DOHH2 (cell line): Measurements from ENCODE around the gene GLT1D1.

Source experiments
- H3F3A ChIP-seq: fragments of 200-600 bp; sonication (generic), shearing (Covaris generic); 2 replicates; pipeline ENCODE4 v1.6.0; 2016; ENCODE audit warnings: antibody characterized with exemption, mild to moderate bottlenecking; ENCODE audit not compliant: control insufficient read depth, insufficient read depth
- H3K27ac ChIP-seq: fragments of 200-600 bp; sonication (generic); 2 replicates; pipeline ENCODE4 v1.5.1; 2014; ENCODE audit warnings: low read depth, mild to moderate bottlenecking, low read length, moderate library complexity
- H3K27me3 ChIP-seq: fragments of 200-600 bp; sonication (generic); 2 replicates; pipeline ENCODE4 v1.6.1; 2014; ENCODE audit warnings: mild to moderate bottlenecking, low read length, mixed read lengths; ENCODE audit not compliant: control insufficient read depth
- H3K36me3 ChIP-seq: fragments of 200-600 bp; sonication (generic); 2 replicates; pipeline ENCODE4 v1.6.1; 2014; ENCODE audit warnings: mild to moderate bottlenecking, low read length, moderate library complexity, mixed read lengths; ENCODE audit not compliant: control insufficient read depth
- H3K4me1 ChIP-seq: fragments of 200-600 bp; sonication (generic); 2 replicates; pipeline ENCODE4 v1.6.1; 2014; ENCODE audit warnings: mild to moderate bottlenecking, low read length, mixed read lengths; ENCODE audit not compliant: control insufficient read depth
- H3K4me2 ChIP-seq: fragments of 200-600 bp; sonication (generic); 2 replicates; pipeline ENCODE4 v1.6.0; 2014; ENCODE audit warnings: mild to moderate bottlenecking, low read length, moderate library complexity
- H3K4me3 ChIP-seq: fragments of 200-600 bp; sonication (generic); 2 replicates; pipeline ENCODE4 v1.5.1; 2014; ENCODE audit warnings: mild to moderate bottlenecking, low read length, mixed read lengths
- H3K79me2 ChIP-seq: fragments of 200-600 bp; sonication (generic); 2 replicates; pipeline ENCODE4 v1.6.1; 2014; ENCODE audit warnings: mild to moderate bottlenecking, low read length, mixed read lengths; ENCODE audit not compliant: control insufficient read depth
- H3K9me2 ChIP-seq: fragments of 200-600 bp; sonication (generic); replicated peaks from 2 replicates; pipeline ENCODE4 v1.6.1; 2014; ENCODE audit warnings: mild to moderate bottlenecking, low read length, mixed read lengths; ENCODE audit not compliant: control insufficient read depth
- H3K9me3 ChIP-seq: fragments of 200-600 bp; sonication (generic); 2 replicates; pipeline ENCODE4 v1.6.1; 2014; ENCODE audit warnings: antibody characterized with exemption, low read length, mixed read lengths; ENCODE audit not compliant: control insufficient read depth, insufficient read depth
- H4K20me1 ChIP-seq: fragments of 200-600 bp; sonication (generic); 2 replicates; pipeline ENCODE4 v1.6.0; 2014; ENCODE audit warnings: low read depth, mild to moderate bottlenecking, antibody characterized with exemption, low read length, moderate library complexity; ENCODE audit not compliant: control insufficient read depth, insufficient read depth
- EZH2phosphoT487 ChIP-seq: fragments of 200-600 bp; sonication (generic); IDR thresholded peaks from 2 replicates; pipeline ENCODE4 v1.6.1; 2017; ENCODE audit warnings: borderline replicate concordance, mild to moderate bottlenecking, antibody characterized with exemption, low read length, moderate library complexity, mixed read lengths
- TF ChIP-seq, protein P1 (sequence below): fragments of 200-600 bp; sonication (generic); IDR thresholded peaks from one replicate; pipeline ENCODE4 v1.5.1; 2014; ENCODE audit warnings: antibody characterized with exemption, mild to moderate bottlenecking, low read depth, low read length; ENCODE audit not compliant: poor library complexity, severe bottlenecking

The GLT1D1 gene

GRCh38 chr12:128991716-128992115, 138.4 kb downstream of the GLT1D1 start:
- Histone ChIP-seq H3F3A (no peaks in the 10 kb centered on the region), H3K4me2 (no peak overlapping the region), H3K9me3 (no peaks in the 10 kb centered on the region), H3K4me1 (no peaks in the 10 kb centered on the region), H4K20me1 (no peaks in the 10 kb centered on the region), H3K9me2 (no peaks in the 10 kb centered on the region), H3K27ac (no peak overlapping the region), H3K79me2 (no peaks in the 10 kb centered on the region), H3K27me3 (0 out of 2 replicates have a peak, but pooled peaks cover 2% of the 10 kb centered on the region), H3K4me3 (no peak overlapping the region), H3K36me3 (no peaks in the 10 kb centered on the region)
- TF ChIP-seq EZH2phosphoT487, result no peak
- TF ChIP-seq, protein P1, sequence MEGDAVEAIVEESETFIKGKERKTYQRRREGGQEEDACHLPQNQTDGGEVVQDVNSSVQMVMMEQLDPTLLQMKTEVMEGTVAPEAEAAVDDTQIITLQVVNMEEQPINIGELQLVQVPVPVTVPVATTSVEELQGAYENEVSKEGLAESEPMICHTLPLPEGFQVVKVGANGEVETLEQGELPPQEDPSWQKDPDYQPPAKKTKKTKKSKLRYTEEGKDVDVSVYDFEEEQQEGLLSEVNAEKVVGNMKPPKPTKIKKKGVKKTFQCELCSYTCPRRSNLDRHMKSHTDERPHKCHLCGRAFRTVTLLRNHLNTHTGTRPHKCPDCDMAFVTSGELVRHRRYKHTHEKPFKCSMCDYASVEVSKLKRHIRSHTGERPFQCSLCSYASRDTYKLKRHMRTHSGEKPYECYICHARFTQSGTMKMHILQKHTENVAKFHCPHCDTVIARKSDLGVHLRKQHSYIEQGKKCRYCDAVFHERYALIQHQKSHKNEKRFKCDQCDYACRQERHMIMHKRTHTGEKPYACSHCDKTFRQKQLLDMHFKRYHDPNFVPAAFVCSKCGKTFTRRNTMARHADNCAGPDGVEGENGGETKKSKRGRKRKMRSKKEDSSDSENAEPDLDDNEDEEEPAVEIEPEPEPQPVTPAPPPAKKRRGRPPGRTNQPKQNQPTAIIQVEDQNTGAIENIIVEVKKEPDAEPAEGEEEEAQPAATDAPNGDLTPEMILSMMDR, result no peak

DNA sequence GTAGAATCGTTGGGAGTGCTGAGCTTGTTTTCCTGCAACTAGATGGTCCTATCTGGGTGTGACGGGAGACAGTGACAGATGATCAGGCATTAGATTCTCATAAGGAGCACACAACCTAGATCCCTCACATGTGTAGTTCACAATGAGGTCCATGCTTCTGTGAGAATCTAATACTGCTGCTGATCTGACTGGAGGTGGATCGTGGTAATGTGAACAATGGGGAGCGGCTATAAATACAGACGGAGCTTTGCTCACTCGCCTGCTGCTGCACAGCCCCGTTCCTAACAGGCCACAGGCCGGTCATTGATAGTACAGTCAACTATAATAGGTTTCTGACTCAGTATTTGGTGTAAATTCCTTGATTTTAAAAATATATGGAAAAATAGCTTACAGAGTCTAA, 138.8 kb downstream of the GLT1D1 start:
- Histone ChIP-seq H4K20me1 (no peaks in the 10 kb centered on the region), H3F3A (no peaks in the 10 kb centered on the region), H3K36me3 (no peaks in the 10 kb centered on the region), H3K9me2 (no peaks in the 10 kb centered on the region), H3K4me2 (no peak overlapping the region), H3K79me2 (no peaks in the 10 kb centered on the region), H3K27ac (no peak overlapping the region), H3K9me3 (no peaks in the 10 kb centered on the region), H3K4me1 (no peaks in the 10 kb centered on the region), H3K27me3 (0 out of 2 replicates have a peak, but pooled peaks cover 2% of the 10 kb centered on the region), H3K4me3 (no peak overlapping the region)
- TF ChIP-seq, protein P1, result no peak

GRCh38 chr12:128992550-128992949, 139.3 kb downstream of the GLT1D1 start:
- Histone ChIP-seq H4K20me1 (no peaks in the 10 kb centered on the region), H3K4me2 (no peak overlapping the region), H3K36me3 (no peaks in the 10 kb centered on the region), H3K27me3 (0 out of 2 replicates have a peak, but pooled peaks cover 2% of the 10 kb centered on the region), H3K4me3 (no peak overlapping the region), H3K9me3 (no peaks in the 10 kb centered on the region), H3K27ac (no peak overlapping the region), H3K79me2 (no peaks in the 10 kb centered on the region), H3K9me2 (no peaks in the 10 kb centered on the region), H3F3A (no peaks in the 10 kb centered on the region), H3K4me1 (no peaks in the 10 kb centered on the region)
- TF ChIP-seq, protein P1, result no peak
- TF ChIP-seq EZH2phosphoT487, result no peak

DNA sequence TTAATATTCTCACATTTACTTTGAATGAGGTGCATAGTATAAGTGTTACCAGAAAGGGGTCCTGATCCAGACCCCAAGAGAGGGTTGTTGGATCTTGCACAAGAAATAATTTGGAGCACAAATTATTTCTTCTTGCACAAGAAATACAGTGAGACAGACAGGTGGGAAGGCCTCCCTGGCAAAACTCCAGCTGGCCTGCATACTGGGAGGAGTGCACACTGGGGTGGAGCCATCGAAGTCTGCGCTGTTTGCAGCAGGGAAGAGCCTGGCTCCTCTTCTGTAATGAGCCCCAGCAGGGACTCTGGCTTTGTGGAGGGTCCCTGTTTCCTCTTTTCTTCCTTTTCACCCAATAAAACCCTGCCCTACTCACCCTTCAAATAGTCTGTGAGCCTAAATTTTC, 141.6 kb downstream of the GLT1D1 start:
- no peaks in the 10 kb centered on the region for H3K4me1 ChIP-seq
- no peaks in the 10 kb centered on the region for H3K36me3 ChIP-seq
- H3K9me3 ChIP-seq, result no peaks in the 10 kb centered on the region
- no peaks in the 10 kb centered on the region for H3F3A ChIP-seq
- TF ChIP-seq, protein P1, result no peak
- no peak for TF ChIP-seq EZH2phosphoT487
- no peaks in the 10 kb centered on the region for H4K20me1 ChIP-seq
- no peaks in the 10 kb centered on the region for H3K9me2 ChIP-seq
- 0 out of 2 replicates have a peak, but pooled peaks cover 2% of the 10 kb centered on the region for H3K27me3 ChIP-seq
- no peak overlapping the region for H3K4me2 ChIP-seq
- no peak overlapping the region for H3K27ac ChIP-seq
- no peaks in the 10 kb centered on the region for H3K79me2 ChIP-seq
- no peak overlapping the region for H3K4me3 ChIP-seq
